Measurements from ENCODE around the gene GRXCR2.

The GRXCR2 gene

GRCh38 chr5:145812877-145813276 is 59.9 kb downstream of the GRXCR2 start:
- CTCF ChIA-PET = interaction anchor here (0.6 to 1.0 kb wide), 2 partner anchors 10 to 208 kb away, joined by 3 read pairs; no protein-coding TSS in a partner anchor
- no peak for TF ChIP-seq LEF1 (IDR thresholded peaks at IDR 0.05; ENCODE audit: borderline replicate concordance)
- no peak for TF ChIP-seq ELF4 (IDR thresholded peaks at IDR 0.05)
- no peak for TF ChIP-seq BHLHE40 (IDR thresholded peaks at IDR 0.05; ENCODE audit: borderline replicate concordance)
- no peak for TF ChIP-seq NFRKB (IDR thresholded peaks at IDR 0.05)
- TF ChIP-seq FOXM1 (IDR thresholded peaks at IDR 0.05; ENCODE audit: borderline replicate concordance) = no peak
- TF ChIP-seq SP1 (IDR thresholded peaks at IDR 0.05) = no peak
- no peak for TF ChIP-seq HDGF (IDR thresholded peaks at IDR 0.05; ENCODE audit: borderline replicate concordance)
- TF ChIP-seq SUZ12 (IDR thresholded peaks at IDR 0.05) = no peak
- TF ChIP-seq FOXK2 (IDR thresholded peaks at IDR 0.05) = no peak
- no peak for TF ChIP-seq TARDBP (IDR thresholded peaks at IDR 0.05)
- no peak for TF ChIP-seq ARNT (IDR thresholded peaks at IDR 0.05)
- no peak for DNase-seq (ENCODE audit: extremely low spot score)
- POLR2A ChIA-PET = no interaction called here

- ChIA-PET POLR2A (no interaction called here), CTCF (interaction anchor here (0.6 kb wide), 2 partner anchors 168 to 207 kb away, joined by 3 to 5 read pairs; no protein-coding TSS in a partner anchor)
- no peak for TF ChIP-seq BHLHE40 (IDR thresholded peaks at IDR 0.05; ENCODE audit: borderline replicate concordance)
- no peak for TF ChIP-seq FOXA1 (IDR thresholded peaks at IDR 0.05)
- no peak for TF ChIP-seq FOXK2 (IDR thresholded peaks at IDR 0.05)
- TF ChIP-seq SUZ12 (IDR thresholded peaks at IDR 0.05) = no peak
- no peak for TF ChIP-seq TARDBP (IDR thresholded peaks at IDR 0.05)
- TF ChIP-seq ZNF384 (IDR thresholded peaks at IDR 0.05) = no peak
- TF ChIP-seq L3MBTL2 (conservative IDR thresholded peaks at IDR 0.05) = no peak
- TF ChIP-seq FOXM1 (IDR thresholded peaks at IDR 0.05; ENCODE audit: borderline replicate concordance) = no peak
- no peak for TF ChIP-seq HDGF (IDR thresholded peaks at IDR 0.05; ENCODE audit: borderline replicate concordance)
- no peak for TF ChIP-seq NFRKB (IDR thresholded peaks at IDR 0.05)
- no peak for TF ChIP-seq CTBP1 (IDR thresholded peaks at IDR 0.05; ENCODE audit: borderline replicate concordance)
- TF ChIP-seq ARNT (IDR thresholded peaks at IDR 0.05) = no peak
- no peak for TF ChIP-seq LEF1 (IDR thresholded peaks at IDR 0.05; ENCODE audit: borderline replicate concordance)
- no peak for DNase-seq (ENCODE audit: extremely low spot score)
Observed at GRCh38 chr5:145811834-145812625, 60.8 kb downstream of the GRXCR2 start.
